Ishikawa (cell line): Measurements from ENCODE around the gene MRPL1.

ENCODE experiments used
- CEBPB ChIP-seq: IDR thresholded peaks from 2 replicates; pipeline ENCODE4 v1.6.1; 2012
- CREB1 ChIP-seq: IDR thresholded peaks from 2 replicates; pipeline ENCODE4 v1.6.1; 2012; ENCODE audit warnings: low read depth
- EGR1 ChIP-seq: IDR thresholded peaks from 2 replicates; pipeline ENCODE4 v1.6.1; 2012
- EP300 ChIP-seq: IDR thresholded peaks from 2 replicates; pipeline ENCODE4 v1.6.1; 2012; ENCODE audit warnings: borderline replicate concordance
- FOXM1 ChIP-seq: IDR thresholded peaks from 2 replicates; pipeline ENCODE4 v1.6.1; 2012; ENCODE audit warnings: low read depth, borderline replicate concordance
- NFIC ChIP-seq: IDR thresholded peaks from 2 replicates; pipeline ENCODE4 v1.6.1; 2012
- RAD21 ChIP-seq: IDR thresholded peaks from 2 replicates; pipeline ENCODE4 v1.6.1; 2012; ENCODE audit warnings: low read depth
- TAF1 ChIP-seq: IDR thresholded peaks from 2 replicates; pipeline ENCODE4 v1.6.1; 2012; ENCODE audit warnings: low read depth, mild to moderate bottlenecking
- TCF12 ChIP-seq: IDR thresholded peaks from 2 replicates; pipeline ENCODE4 v1.6.1; 2012; ENCODE audit warnings: low read depth
- TEAD4 ChIP-seq: IDR thresholded peaks from 2 replicates; pipeline ENCODE4 v1.6.1; 2012
- YY1 ChIP-seq: IDR thresholded peaks from 2 replicates; pipeline ENCODE4 v1.6.1; 2012; ENCODE audit warnings: low read depth
- ZBTB7A ChIP-seq: IDR thresholded peaks from 2 replicates; pipeline ENCODE4 v1.6.1; 2012; ENCODE audit warnings: low read depth
- TF ChIP-seq, protein P1 (sequence below): IDR thresholded peaks from 2 replicates; pipeline ENCODE4 v1.6.1; 2012
- TF ChIP-seq, protein P2 (sequence below): IDR thresholded peaks from 2 replicates; pipeline ENCODE4 v1.6.1; 2012
- TF ChIP-seq, protein P3 (sequence below): IDR thresholded peaks from 2 replicates; pipeline ENCODE4 v1.6.1; 2012; ENCODE audit warnings: low read depth, mild to moderate bottlenecking

Gene MRPL1

DNA sequence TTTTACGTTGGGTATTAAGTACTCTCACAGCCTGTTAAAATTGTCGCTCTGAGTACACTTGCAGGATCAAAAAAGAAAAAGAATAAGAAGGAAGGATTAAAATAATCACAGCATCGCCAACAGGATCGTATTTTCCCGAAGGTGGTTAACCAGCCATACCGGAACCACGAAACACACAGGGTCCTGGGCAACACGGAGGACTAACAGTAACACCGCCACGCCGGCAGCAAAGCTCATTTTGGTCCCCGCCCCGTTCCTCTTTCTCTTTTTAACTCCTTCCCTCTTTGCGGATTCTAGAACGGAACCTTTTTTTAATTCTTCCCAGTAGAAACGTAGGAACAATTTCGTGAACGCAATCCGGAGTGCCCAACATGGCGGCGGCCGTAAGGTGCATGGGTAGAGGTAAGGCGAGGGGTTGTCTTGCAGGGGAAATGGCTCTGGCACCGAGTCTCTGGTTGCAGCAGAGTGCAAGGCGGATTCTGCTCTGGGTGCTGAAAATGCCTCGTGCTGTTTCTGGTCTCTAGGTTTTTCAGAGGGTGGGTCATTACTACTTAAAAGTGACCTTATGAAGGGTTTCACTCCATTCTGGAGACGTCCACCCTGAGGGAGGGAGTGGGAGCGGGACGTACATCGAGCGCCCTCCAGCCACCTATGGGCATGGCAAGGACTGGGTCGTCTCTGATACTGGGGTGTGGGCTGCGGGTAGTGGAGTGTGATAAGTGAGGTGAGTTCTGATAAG lies at the start of gene MRPL1:
Gene MRPL1 (plus strand): TSS at position 353 of the 739 bp plus-strand sequence. CDS start 19 bp downstream, at position 372.
- TF ChIP-seq, protein P1, sequence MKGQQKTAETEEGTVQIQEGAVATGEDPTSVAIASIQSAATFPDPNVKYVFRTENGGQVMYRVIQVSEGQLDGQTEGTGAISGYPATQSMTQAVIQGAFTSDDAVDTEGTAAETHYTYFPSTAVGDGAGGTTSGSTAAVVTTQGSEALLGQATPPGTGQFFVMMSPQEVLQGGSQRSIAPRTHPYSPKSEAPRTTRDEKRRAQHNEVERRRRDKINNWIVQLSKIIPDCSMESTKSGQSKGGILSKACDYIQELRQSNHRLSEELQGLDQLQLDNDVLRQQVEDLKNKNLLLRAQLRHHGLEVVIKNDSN = peak; percentile 65
- TF ChIP-seq TEAD4 = no peak
- no peak for TF ChIP-seq ZBTB7A
- 0 out of 2 replicates have a peak, but pooled peaks have one; percentile 4 for TF ChIP-seq RAD21
- TF ChIP-seq TAF1 = peak; percentile 100
- TF ChIP-seq YY1 = peak; percentile 99
- TF ChIP-seq EP300 = peak; percentile 54; the same call in 1 of the 2 replicates
- peak; percentile 86 for TF ChIP-seq TCF12
- TF ChIP-seq, protein P2, sequence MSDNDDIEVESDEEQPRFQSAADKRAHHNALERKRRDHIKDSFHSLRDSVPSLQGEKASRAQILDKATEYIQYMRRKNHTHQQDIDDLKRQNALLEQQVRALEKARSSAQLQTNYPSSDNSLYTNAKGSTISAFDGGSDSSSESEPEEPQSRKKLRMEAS = peak; percentile 93
- peak; percentile 46; the same call in 1 of the 2 replicates for TF ChIP-seq CEBPB

DNA sequence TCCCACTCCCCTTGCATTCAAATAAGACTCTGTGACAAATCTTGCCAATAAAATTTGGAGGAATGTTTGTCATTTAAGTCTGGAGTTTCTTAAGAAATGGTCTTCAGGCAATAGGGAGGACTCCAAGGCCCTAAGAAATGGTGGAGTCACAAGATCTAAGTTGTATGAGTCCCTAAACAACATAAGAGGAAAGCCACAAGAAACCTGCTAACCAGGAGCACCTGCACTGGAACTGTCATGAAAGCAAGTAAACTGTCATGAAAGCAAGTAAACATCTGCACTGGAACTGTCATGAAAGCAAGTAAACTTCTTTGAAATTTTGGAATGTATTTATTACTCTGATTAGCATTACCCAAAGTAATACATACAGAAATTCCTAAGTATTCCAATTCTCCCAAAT lies 47.0 kb upstream of the MRPL1 start:
- TF ChIP-seq YY1 (no peak), EP300 (no peak), NFIC (no peak), CEBPB (no peak), CREB1 (no peak)
- TF ChIP-seq, protein P3, sequence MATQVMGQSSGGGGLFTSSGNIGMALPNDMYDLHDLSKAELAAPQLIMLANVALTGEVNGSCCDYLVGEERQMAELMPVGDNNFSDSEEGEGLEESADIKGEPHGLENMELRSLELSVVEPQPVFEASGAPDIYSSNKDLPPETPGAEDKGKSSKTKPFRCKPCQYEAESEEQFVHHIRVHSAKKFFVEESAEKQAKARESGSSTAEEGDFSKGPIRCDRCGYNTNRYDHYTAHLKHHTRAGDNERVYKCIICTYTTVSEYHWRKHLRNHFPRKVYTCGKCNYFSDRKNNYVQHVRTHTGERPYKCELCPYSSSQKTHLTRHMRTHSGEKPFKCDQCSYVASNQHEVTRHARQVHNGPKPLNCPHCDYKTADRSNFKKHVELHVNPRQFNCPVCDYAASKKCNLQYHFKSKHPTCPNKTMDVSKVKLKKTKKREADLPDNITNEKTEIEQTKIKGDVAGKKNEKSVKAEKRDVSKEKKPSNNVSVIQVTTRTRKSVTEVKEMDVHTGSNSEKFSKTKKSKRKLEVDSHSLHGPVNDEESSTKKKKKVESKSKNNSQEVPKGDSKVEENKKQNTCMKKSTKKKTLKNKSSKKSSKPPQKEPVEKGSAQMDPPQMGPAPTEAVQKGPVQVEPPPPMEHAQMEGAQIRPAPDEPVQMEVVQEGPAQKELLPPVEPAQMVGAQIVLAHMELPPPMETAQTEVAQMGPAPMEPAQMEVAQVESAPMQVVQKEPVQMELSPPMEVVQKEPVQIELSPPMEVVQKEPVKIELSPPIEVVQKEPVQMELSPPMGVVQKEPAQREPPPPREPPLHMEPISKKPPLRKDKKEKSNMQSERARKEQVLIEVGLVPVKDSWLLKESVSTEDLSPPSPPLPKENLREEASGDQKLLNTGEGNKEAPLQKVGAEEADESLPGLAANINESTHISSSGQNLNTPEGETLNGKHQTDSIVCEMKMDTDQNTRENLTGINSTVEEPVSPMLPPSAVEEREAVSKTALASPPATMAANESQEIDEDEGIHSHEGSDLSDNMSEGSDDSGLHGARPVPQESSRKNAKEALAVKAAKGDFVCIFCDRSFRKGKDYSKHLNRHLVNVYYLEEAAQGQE = no peak

DNA sequence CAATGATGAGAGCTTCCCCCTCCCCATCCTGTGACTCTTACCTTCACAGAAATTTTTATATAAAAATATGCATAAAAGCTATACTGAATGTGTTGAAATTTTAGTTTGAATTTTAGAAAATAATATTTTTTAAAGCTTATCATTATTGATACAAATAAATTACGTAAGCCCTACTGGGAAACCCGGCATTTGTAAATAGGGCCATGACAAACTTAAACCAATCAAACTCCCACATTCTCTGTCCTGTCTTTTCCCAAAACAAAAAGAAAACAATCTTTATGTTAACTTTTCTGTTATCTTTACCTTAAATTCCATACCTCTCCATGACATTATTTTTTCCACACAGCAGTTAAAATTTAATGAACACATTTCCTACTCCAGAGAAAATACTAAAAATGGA lies 46.1 kb upstream of the MRPL1 start:
- TF ChIP-seq TEAD4 (no peak), TAF1 (no peak), TCF12 (no peak), CEBPB (no peak), FOXM1 (no peak), CREB1 (no peak), NFIC (no peak), EGR1 (no peak), ZBTB7A (no peak), RAD21 (no peak), EP300 (no peak), YY1 (no peak)
- TF ChIP-seq, protein P1 = no peak
- TF ChIP-seq, protein P3 = no peak
- TF ChIP-seq, protein P2 = no peak

DNA sequence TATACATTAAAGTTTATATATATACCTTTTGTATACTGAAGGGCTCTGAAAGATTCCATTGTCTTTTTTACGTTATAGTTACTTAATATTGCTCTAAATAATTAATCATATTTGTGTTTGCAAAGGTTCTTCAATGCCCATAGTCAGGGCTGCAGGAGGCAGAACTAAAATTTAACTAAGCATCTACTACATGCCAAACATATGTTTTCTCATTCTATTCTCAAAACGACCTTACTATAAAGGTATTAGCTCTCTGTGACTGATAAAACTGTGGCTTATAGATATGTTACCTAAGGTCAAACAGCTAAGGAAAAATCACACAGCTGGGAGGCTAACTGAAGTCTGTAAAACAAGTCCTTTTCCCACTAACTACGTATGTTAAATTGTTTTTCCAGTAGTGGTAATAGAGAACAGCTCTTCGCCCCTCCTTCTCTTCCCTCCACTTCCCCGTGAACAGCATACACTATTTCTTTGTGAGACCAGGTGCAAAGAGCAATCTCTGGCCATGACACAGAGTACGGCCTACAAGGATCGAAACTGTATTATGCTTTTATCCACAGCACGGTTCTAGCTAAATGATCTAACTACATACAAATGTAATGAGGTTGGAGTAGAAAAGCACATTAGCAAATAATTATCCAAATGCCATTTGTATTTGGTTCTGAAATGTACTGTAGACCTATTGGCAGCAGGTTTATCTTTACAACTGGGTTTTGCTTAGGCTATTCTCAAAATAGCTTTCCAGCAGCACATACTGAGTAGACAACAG lies 45.1 kb upstream of the MRPL1 start:
- TF ChIP-seq FOXM1 = no peak
- TF ChIP-seq, protein P1 = no peak
- TF ChIP-seq, protein P2 = no peak
- no peak for TF ChIP-seq RAD21
- no peak for TF ChIP-seq TAF1
- TF ChIP-seq YY1 = no peak
- TF ChIP-seq NFIC = no peak
- no peak for TF ChIP-seq EP300
- TF ChIP-seq TEAD4 = no peak
- no peak for TF ChIP-seq EGR1
- TF ChIP-seq, protein P3 = no peak
